ENCODE data around the gene RPL4. TPM values are rescaled to one million over a fixed set of nuclear protein-coding genes. Genes with fewer than 3 reads are reported as not detected.

The RPL4 gene
- total RNA-seq, 1 experiment from 2014 or later, result 2,320 TPM

DNA sequence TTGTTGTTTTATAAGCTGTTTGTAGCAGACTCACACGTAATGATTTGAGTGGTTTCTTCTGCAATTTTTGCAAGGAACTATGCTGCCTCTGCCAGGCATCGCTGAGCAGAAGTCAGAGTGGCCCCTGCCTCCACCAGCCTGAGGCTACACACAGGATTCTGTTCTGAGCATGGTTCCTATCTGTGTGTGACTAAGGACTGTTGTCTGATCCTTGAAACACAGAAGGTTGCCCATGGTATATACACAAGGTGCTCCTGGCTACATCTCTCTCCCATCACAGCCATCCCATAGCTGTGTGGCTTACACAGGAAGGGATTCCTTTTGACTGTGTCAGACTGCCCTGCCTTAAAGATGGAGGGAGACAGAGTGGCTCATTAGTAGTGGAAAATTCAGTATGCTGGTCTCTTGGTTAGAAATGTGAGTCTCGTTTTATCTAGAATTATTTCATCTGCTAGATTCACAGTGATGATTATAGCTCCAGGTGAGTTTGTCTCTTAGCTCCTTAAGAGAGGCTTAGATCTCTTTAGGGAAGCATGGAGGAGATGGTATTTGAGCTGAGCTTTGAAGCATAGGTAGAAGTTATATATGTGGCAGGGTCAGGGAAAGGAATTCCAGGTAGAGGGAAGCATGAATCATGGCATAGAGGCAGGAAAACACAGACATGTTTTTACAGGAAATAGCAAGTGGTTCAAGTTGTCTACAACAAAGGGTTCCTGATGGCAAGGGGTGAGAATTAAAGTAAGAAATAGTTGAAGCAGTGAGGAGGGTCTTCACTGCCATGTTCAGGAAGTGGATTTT is 44.6 kb downstream of the RPL4 start:
- Histone ChIP-seq H3K4me3 (no peak overlapping the region), H3K9me3 (ENCODE audit: insufficient read depth, low read depth) (no peaks in the 10 kb centered on the region), H3K4me1 (replicated peaks; ENCODE audit: insufficient read depth) (peaks cover 59% of the 10 kb centered on the region), H3K4me2 (peak overlapping the region; percentile 42), H2AFZ (no peak overlapping the region), H3F3A (ENCODE audit: insufficient read depth, low read depth) (peaks cover 50% of the 10 kb centered on the region), H3K9me2 (ENCODE audit: insufficient read depth) (no peaks in the 10 kb centered on the region), H3K27ac (peak overlapping the region; percentile 93), H3K27me3 (ENCODE audit: insufficient read depth, low read depth) (no peaks in the 10 kb centered on the region), H3K36me3 (ENCODE audit: low read depth) (no peaks in the 10 kb centered on the region), H3K79me2 (ENCODE audit: low read depth) (peaks cover 9% of the 10 kb centered on the region; the same call in 1 of the 2 replicates), H4K20me1 (ENCODE audit: insufficient read depth) (no peaks in the 10 kb centered on the region)
- BruUV-seq (replicated peaks), result no TSS peak
- DNase-seq, result peak; percentile 49 to 73
- ChIA-PET CTCF (no interaction called here), POLR2A (ENCODE audit: unreplicated experiment) (interaction anchor here (0.7 to 0.9 kb wide), 2 partner anchors 13 to 89 kb away, joined by 5 read pairs; no protein-coding TSS in a partner anchor)
- TF ChIP-seq, protein P1, sequence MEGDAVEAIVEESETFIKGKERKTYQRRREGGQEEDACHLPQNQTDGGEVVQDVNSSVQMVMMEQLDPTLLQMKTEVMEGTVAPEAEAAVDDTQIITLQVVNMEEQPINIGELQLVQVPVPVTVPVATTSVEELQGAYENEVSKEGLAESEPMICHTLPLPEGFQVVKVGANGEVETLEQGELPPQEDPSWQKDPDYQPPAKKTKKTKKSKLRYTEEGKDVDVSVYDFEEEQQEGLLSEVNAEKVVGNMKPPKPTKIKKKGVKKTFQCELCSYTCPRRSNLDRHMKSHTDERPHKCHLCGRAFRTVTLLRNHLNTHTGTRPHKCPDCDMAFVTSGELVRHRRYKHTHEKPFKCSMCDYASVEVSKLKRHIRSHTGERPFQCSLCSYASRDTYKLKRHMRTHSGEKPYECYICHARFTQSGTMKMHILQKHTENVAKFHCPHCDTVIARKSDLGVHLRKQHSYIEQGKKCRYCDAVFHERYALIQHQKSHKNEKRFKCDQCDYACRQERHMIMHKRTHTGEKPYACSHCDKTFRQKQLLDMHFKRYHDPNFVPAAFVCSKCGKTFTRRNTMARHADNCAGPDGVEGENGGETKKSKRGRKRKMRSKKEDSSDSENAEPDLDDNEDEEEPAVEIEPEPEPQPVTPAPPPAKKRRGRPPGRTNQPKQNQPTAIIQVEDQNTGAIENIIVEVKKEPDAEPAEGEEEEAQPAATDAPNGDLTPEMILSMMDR (conservative IDR thresholded peaks at IDR 0.05), result no peak
- no peak for TF ChIP-seq EZH2 (IDR thresholded peaks at IDR 0.05; ENCODE audit: low read depth)
- intact Hi-C loops (cut with micrococcal nuclease; ENCODE audit: unreplicated experiment), result loop anchor here (1.0 to 5.0 kb wide), 2 partner anchors 21 to 37 kb away; partner anchors contain the start of gene SNAPC5

DNA sequence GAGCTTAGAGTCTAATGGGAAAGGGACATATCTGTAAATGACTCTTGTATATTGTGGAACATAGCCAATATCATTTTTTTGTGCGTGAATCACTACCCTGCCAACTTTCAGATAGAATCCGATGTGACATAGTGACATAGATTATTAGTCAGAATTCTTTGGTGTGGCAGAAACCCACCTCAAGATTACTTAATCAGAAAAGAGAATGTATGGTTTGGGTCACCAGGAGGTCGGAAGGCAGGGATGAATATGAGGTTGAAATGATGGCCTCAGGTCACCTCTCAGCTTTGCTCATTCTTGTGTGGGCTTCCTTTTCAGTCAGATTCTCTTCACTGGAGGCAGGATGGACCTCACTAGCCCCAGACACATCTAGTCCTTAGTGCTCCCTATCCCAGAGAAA is 48.4 kb downstream of the RPL4 start:
- H3K27ac ChIP-seq, result peak overlapping the region; percentile 67
- peaks cover 38% of the 10 kb centered on the region for H3F3A ChIP-seq (ENCODE audit: insufficient read depth, low read depth)
- no peaks in the 10 kb centered on the region for H3K9me3 ChIP-seq (ENCODE audit: insufficient read depth, low read depth)
- no TSS peak for BruUV-seq (replicated peaks)
- H3K36me3 ChIP-seq (ENCODE audit: low read depth), result no peaks in the 10 kb centered on the region
- POLR2A ChIA-PET (ENCODE audit: unreplicated experiment), result interaction anchor here (0.6 kb wide), 4 partner anchors 8 to 71 kb away, joined by 3 to 7 read pairs (median 4); no protein-coding TSS in a partner anchor
- no peak overlapping the region for H2AFZ ChIP-seq
- no peak for TF ChIP-seq EZH2 (IDR thresholded peaks at IDR 0.05; ENCODE audit: low read depth)
- TF ChIP-seq, protein P1 (conservative IDR thresholded peaks at IDR 0.05), result no peak
- no peaks in the 10 kb centered on the region for H3K27me3 ChIP-seq (ENCODE audit: insufficient read depth, low read depth)
- intact Hi-C loops (cut with micrococcal nuclease; ENCODE audit: unreplicated experiment), result loop anchor here (5.0 kb wide), 1 partner anchor 41 kb away; the partner anchor contains the start of gene SNAPC5
- H3K4me3 ChIP-seq, result no peak overlapping the region
- peaks cover 9% of the 10 kb centered on the region; the same call in 1 of the 2 replicates for H3K79me2 ChIP-seq (ENCODE audit: low read depth)
- peak in 1 of 2 experiments; percentile 86 for DNase-seq
- no peaks in the 10 kb centered on the region for H3K9me2 ChIP-seq (ENCODE audit: insufficient read depth)
- H3K4me1 ChIP-seq (replicated peaks; ENCODE audit: insufficient read depth), result peaks cover 55% of the 10 kb centered on the region
- CTCF ChIA-PET, result no interaction called here
- H3K4me2 ChIP-seq, result peak overlapping the region; percentile 19; the same call in 1 of the 2 replicates
- H4K20me1 ChIP-seq (ENCODE audit: insufficient read depth), result no peaks in the 10 kb centered on the region

DNA sequence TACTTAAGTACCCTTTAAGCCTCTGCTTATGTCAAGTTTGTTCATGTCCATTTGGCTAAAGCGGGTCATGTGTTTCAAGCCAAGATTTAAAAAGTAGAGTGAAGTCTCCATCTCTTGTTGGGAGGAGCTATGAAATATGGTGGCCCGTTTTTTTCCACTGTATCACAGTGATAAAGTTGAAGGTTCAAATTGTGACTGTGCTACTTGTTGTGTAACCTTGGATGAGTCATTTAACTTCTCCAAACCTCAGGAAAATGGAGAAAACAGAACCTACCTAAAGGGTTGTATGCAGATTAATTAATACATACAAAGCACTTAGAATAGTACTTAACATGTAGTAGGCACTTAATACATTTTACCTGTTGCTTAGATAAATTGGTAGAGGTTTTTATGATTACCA is 50.5 kb downstream of the RPL4 start:
- H3K4me2 ChIP-seq, result no peak overlapping the region
- BruUV-seq (replicated peaks), result no TSS peak
- peaks cover 19% of the 10 kb centered on the region for H3F3A ChIP-seq (ENCODE audit: insufficient read depth, low read depth)
- intact Hi-C loops (cut with micrococcal nuclease; ENCODE audit: unreplicated experiment), result no loop called here
- CTCF ChIA-PET, result interaction anchor here (0.5 kb wide), 1 partner anchor 131 kb away, joined by 3 read pairs; no protein-coding TSS in a partner anchor
- no peak overlapping the region for H2AFZ ChIP-seq
- H3K27me3 ChIP-seq (ENCODE audit: insufficient read depth, low read depth), result no peaks in the 10 kb centered on the region
- H3K36me3 ChIP-seq (ENCODE audit: low read depth), result 0 out of 2 replicates have a peak, but pooled peaks cover 2% of the 10 kb centered on the region
- no peaks in the 10 kb centered on the region for H3K9me2 ChIP-seq (ENCODE audit: insufficient read depth)
- H3K27ac ChIP-seq, result no peak overlapping the region
- DNase-seq, result no peak
- no peaks in the 10 kb centered on the region for H3K9me3 ChIP-seq (ENCODE audit: insufficient read depth, low read depth)
- H3K4me3 ChIP-seq, result no peak overlapping the region
- peaks cover 34% of the 10 kb centered on the region for H3K4me1 ChIP-seq (replicated peaks; ENCODE audit: insufficient read depth)
- H4K20me1 ChIP-seq (ENCODE audit: insufficient read depth), result no peaks in the 10 kb centered on the region
- TF ChIP-seq EZH2 (IDR thresholded peaks at IDR 0.05; ENCODE audit: low read depth), result no peak
- TF ChIP-seq, protein P1 (conservative IDR thresholded peaks at IDR 0.05), result no peak
- POLR2A ChIA-PET (ENCODE audit: unreplicated experiment), result interaction anchor here (0.7 to 0.8 kb wide), 2 partner anchors 160 to 584 kb away, joined by 4 to 6 read pairs; no protein-coding TSS in a partner anchor
- peaks cover 3% of the 10 kb centered on the region; the same call in 1 of the 2 replicates for H3K79me2 ChIP-seq (ENCODE audit: low read depth)
